ENCODE measurements around the gene PBRM1.
A peak's percentile ranks its signal among the peaks of the same experiment; 100 is the strongest.

Gene PBRM1

DNA sequence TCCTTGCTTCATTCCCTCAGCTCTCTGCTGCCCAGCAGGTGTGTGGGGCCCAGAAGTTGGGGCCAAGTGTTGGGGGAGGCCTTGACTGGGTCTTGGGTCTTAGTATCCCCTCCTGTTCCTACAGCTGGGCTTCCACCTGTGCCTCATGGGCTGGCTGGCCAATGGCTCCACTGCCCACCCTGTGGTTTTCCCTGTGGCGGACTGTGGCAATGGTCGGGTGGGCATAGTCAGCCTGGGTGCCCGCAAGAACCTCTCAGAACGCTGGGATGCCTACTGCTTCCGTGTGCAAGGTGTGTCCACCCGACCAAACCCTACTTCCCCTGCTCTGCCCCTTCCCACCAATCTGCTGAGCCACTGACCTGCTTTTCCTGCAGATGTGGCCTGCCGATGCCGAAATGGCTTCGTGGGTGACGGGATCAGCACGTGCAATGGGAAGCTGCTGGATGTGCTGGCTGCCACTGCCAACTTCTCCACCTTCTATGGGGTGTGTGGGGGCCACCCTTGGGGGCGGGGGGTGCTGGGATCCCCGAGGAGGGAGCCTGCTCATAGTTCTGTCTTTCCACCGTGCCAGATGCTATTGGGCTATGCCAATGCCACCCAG, 163.0 kb downstream of the PBRM1 start:
- H3K27me3 ChIP-seq (ENCODE audit: insufficient read depth, low read length), result no peaks in the 10 kb centered on the region
- peaks cover 8% of the 10 kb centered on the region for H3K4me1 ChIP-seq (ENCODE audit: control insufficient read depth, insufficient read depth, low read length, unreplicated experiment)
- no peak overlapping the region for H2AFZ ChIP-seq (ENCODE audit: low read length, unreplicated experiment)
- H3K27ac ChIP-seq (ENCODE audit: low read depth, low read length), result no peak overlapping the region
- no peaks in the 10 kb centered on the region for H3K36me3 ChIP-seq (ENCODE audit: insufficient read depth, low read length)
- H3K79me2 ChIP-seq (ENCODE audit: control insufficient read depth, insufficient read depth, low read length, unreplicated experiment), result no peaks in the 10 kb centered on the region
- H3K4me3 ChIP-seq (ENCODE audit: low read depth, low read length), result no peak overlapping the region

DNA sequence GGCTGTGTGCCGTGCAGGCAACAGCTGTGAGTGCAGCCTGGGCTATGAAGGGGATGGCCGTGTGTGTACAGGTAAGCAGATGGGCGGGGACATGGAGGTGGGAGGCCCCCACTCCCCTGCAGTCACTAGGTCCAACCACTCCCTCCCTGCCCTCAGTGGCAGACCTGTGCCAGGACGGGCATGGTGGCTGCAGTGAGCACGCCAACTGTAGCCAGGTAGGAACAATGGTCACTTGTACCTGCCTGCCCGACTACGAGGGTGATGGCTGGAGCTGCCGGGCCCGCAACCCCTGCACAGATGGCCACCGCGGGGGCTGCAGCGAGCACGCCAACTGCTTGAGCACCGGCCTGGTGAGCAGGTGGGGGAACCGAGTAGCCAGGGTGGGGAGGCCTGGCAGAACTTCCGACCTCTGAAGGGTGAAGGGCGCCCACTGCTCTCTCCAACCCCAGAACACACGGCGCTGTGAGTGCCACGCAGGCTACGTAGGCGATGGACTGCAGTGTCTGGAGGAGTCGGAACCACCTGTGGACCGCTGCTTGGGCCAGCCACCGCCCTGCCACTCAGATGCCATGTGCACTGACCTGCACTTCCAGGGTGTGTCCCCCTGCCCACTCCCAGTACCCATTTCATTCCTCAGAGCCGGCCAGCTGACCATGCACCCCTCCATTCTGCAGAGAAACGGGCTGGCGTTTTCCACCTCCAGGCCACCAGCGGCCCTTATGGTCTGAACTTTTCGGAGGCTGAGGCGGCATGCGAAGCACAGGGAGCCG, 163.6 kb downstream of the PBRM1 start:
- no peak overlapping the region for H2AFZ ChIP-seq (ENCODE audit: low read length, unreplicated experiment)
- no peaks in the 10 kb centered on the region for H3K79me2 ChIP-seq (ENCODE audit: control insufficient read depth, insufficient read depth, low read length, unreplicated experiment)
- no peak overlapping the region for H3K27ac ChIP-seq (ENCODE audit: low read depth, low read length)
- no peak overlapping the region for H3K4me3 ChIP-seq (ENCODE audit: low read depth, low read length)
- no peaks in the 10 kb centered on the region for H3K36me3 ChIP-seq (ENCODE audit: insufficient read depth, low read length)
- peaks cover 4% of the 10 kb centered on the region for H3K4me1 ChIP-seq (ENCODE audit: control insufficient read depth, insufficient read depth, low read length, unreplicated experiment)
- H3K27me3 ChIP-seq (ENCODE audit: insufficient read depth, low read length), result no peaks in the 10 kb centered on the region

DNA sequence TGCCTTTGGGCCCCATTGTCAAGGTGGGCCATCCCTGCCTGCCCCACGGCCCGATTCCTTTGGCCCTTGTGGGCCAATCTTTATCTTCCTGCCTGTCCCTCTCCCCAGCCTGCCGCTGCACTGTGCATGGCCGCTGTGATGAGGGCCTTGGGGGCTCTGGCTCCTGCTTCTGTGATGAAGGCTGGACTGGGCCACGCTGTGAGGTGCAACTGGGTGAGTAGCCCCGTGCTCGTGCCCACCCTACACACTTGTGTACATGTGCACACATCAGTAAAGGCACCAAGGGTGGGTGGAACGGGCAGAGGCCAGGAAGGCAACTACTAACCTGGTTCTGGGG, 164.3 kb downstream of the PBRM1 start:
- no peaks in the 10 kb centered on the region for H3K4me1 ChIP-seq (ENCODE audit: control insufficient read depth, insufficient read depth, low read length, unreplicated experiment)
- H3K79me2 ChIP-seq (ENCODE audit: control insufficient read depth, insufficient read depth, low read length, unreplicated experiment), result no peaks in the 10 kb centered on the region
- no peak overlapping the region for H2AFZ ChIP-seq (ENCODE audit: low read length, unreplicated experiment)
- no peaks in the 10 kb centered on the region for H3K27me3 ChIP-seq (ENCODE audit: insufficient read depth, low read length)
- H3K36me3 ChIP-seq (ENCODE audit: insufficient read depth, low read length), result no peaks in the 10 kb centered on the region
- H3K27ac ChIP-seq (ENCODE audit: low read depth, low read length), result no peak overlapping the region
- no peak overlapping the region for H3K4me3 ChIP-seq (ENCODE audit: low read depth, low read length)

DNA sequence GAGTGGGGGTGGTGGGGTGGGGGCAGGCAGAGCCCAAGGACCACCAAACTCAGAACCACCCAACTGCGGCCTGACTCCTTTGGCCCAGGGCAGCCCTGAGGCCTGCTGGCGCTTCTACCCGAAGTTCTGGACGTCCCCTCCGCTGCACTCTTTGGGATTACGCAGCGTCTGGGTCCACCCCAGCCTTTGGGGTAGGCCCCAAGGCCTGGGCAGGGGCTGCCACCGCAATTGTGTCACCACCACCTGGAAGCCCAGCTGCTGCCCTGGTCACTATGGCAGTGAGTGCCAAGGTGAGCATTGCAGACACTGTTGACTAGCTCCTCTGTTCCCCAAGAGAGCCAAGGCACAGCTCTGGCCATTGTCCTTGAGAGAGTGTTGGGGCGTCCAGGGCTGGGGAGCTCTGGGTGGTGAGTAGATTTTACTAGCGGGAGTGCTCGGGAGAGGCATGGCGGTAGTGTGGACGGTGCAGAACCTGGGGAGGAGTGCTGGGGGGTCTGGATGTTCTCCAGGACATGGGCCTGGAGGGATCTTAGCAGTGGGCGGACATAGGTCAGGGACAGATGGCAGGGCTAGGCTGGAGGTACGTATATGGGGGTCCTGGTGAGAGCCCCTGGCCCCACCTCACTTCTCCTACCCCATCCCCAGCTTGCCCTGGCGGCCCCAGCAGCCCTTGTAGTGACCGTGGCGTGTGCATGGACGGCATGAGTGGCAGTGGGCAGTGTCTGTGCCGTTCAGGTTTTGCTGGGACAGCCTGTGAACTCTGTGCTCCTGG, 164.8 kb downstream of the PBRM1 start:
- no peak overlapping the region for H2AFZ ChIP-seq (ENCODE audit: low read length, unreplicated experiment)
- no peak overlapping the region for H3K4me3 ChIP-seq (ENCODE audit: low read depth, low read length)
- no peaks in the 10 kb centered on the region for H3K36me3 ChIP-seq (ENCODE audit: insufficient read depth, low read length)
- H3K27me3 ChIP-seq (ENCODE audit: insufficient read depth, low read length), result no peaks in the 10 kb centered on the region
- H3K27ac ChIP-seq (ENCODE audit: low read depth, low read length), result no peak overlapping the region
- H3K4me1 ChIP-seq (ENCODE audit: control insufficient read depth, insufficient read depth, low read length, unreplicated experiment), result no peaks in the 10 kb centered on the region
- no peaks in the 10 kb centered on the region for H3K79me2 ChIP-seq (ENCODE audit: control insufficient read depth, insufficient read depth, low read length, unreplicated experiment)

DNA sequence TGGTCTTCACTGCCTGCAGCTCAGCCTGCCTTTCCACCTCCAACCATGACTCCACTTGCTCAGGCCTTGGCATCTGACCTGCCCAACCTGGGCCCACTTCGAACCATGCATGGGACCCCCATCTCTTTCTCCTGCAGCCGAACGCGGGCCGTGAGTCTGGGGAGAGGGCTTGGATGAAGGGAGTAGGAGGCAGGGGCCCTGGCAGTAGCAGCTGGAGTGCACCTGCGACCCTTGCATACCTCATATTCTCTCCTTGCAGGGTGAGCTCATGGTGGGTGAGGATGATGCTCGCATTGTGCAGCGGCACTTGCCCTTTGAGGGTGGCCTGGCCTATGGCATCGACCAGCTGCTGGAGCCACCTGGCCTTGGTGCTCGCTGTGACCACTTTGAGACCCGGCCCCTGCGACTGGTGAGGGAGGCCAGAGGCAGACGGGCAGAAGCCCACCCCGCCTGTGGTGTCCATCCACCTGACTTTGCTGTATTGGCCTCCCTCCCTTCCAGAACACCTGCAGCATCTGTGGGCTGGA, 165.5 kb downstream of the PBRM1 start:
- Histone ChIP-seq H3K36me3 (ENCODE audit: insufficient read depth, low read length) (no peaks in the 10 kb centered on the region), H2AFZ (ENCODE audit: low read length, unreplicated experiment) (no peak overlapping the region), H3K27me3 (ENCODE audit: insufficient read depth, low read length) (no peaks in the 10 kb centered on the region), H3K4me1 (ENCODE audit: control insufficient read depth, insufficient read depth, low read length, unreplicated experiment) (no peaks in the 10 kb centered on the region), H3K4me3 (ENCODE audit: low read depth, low read length) (no peak overlapping the region), H3K79me2 (ENCODE audit: control insufficient read depth, insufficient read depth, low read length, unreplicated experiment) (no peaks in the 10 kb centered on the region), H3K27ac (ENCODE audit: low read depth, low read length) (no peak overlapping the region)

DNA sequence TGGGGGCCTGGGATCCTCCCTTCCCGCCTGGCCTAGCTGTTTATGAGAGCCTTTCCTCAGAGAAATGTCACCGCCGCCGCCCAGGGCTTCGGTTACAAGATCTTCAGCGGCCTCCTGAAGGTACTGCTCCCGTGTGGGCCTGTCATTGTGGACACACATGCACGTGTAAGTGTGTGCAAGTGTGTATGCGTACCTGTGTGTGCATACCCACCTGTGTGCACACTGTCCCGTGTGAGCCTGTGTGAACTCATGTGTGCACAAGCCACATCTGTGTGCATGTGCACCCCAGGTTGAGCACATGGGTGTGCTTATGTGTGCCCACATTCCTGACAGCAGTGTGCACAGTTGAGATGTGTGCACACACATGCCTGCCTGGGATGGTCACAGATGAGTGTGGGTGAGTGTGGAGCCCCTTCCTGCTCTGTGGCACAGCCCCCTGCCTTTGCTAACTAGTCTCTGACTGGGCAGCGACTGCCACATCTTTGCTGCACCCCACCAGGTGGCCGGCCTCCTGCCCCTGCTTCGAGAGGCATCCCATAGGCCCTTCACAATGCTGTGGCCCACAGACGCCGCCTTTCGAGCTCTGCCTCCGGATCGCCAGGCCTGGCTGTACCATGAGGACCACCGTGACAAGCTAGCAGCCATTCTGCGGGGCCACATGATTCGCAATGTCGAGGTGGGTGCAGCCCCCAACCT, 166.1 kb downstream of the PBRM1 start:
- Histone ChIP-seq H3K4me3 (ENCODE audit: low read depth, low read length) (no peak overlapping the region), H3K27me3 (ENCODE audit: insufficient read depth, low read length) (no peaks in the 10 kb centered on the region), H3K27ac (ENCODE audit: low read depth, low read length) (no peak overlapping the region), H2AFZ (ENCODE audit: low read length, unreplicated experiment) (no peak overlapping the region), H3K36me3 (ENCODE audit: insufficient read depth, low read length) (no peaks in the 10 kb centered on the region), H3K4me1 (ENCODE audit: control insufficient read depth, insufficient read depth, low read length, unreplicated experiment) (no peaks in the 10 kb centered on the region), H3K79me2 (ENCODE audit: control insufficient read depth, insufficient read depth, low read length, unreplicated experiment) (no peaks in the 10 kb centered on the region)

DNA sequence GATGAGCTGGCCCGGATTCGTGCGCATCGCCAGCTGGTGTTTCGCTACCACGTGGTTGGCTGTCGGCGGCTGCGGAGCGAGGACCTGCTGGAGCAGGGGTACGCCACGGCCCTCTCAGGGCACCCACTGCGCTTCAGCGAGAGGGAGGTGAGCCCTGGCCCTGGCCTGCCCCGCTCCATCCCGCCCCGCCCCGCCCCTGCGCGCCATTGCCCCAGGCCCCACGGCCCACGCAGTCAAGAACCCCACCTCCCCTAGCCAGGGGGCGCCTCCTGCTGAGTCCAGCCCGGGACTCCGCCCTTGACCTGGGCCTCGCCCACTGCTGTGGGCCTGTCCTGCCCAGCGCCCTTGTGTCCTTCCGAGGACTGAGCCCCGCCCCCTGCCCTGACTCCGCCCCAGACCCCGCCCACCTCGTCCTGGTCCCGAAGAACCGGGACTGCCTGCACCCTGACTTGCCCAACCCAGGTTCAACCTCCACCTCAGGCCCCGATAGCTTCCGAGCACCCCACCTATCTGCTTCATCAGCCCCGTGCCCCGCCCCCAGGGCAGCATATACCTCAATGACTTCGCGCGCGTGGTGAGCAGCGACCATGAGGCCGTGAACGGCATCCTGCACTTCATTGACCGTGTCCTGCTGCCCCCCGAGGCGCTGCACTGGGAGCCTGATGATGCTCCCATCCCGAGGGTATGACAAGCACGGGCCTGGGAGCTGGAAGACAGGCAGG, 166.8 kb downstream of the PBRM1 start:
- H3K4me3 ChIP-seq (ENCODE audit: low read depth, low read length), result peak overlapping the region; percentile 42
- no peak overlapping the region for H3K27ac ChIP-seq (ENCODE audit: low read depth, low read length)

DNA sequence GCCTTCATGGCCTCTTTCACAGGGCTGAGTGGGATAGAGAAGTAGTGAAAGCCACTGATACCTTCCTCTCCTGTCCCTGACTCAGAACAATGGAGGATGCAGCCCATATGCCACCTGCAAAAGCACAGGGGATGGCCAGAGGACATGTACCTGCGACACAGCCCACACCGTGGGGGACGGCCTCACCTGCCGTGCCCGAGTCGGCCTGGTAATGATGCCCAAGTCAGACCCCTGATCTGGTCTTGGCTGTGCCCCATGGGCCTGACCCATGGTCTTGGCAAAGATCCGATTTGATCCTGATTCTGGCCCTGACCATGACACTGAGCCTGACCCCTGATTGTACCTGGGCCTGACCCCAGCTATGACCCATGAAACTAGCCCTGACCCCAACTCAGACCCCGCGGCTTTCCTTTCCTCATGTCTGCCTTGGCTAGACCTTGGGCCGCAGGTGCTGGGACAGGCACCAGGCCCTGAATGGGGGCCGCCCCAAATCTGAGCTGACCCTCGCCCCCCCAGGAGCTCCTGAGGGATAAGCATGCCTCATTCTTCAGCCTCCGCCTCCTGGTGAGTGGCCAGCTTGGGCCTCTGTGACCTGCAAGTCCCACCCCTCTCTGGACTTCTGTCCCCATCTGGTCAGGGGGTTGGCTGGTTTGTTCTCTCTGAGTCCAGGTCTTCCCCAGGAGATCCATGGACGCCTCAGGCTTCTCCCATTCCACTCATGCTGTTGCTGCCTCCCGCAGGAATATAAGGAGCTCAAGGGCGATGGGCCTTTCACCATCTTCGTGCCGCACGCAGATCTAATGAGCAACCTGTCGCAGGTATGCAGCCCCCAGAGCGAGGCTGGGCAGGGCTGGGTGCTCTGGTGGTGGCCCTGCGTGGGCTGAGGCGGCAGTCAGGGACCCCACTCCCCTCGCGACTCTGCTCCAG, 167.7 kb downstream of the PBRM1 start:
- Histone ChIP-seq H2AFZ (ENCODE audit: low read length, unreplicated experiment) (no peak overlapping the region), H3K27ac (ENCODE audit: low read depth, low read length) (no peak overlapping the region), H3K79me2 (ENCODE audit: control insufficient read depth, insufficient read depth, low read length, unreplicated experiment) (no peaks in the 10 kb centered on the region), H3K27me3 (ENCODE audit: insufficient read depth, low read length) (no peaks in the 10 kb centered on the region), H3K36me3 (ENCODE audit: insufficient read depth, low read length) (no peaks in the 10 kb centered on the region), H3K4me1 (ENCODE audit: control insufficient read depth, insufficient read depth, low read length, unreplicated experiment) (no peaks in the 10 kb centered on the region), H3K4me3 (ENCODE audit: low read depth, low read length) (peak overlapping the region; percentile 42)

More for the DNA sequence above, 166.8 kb downstream of the PBRM1 start:
- Histone ChIP-seq H2AFZ (ENCODE audit: low read length, unreplicated experiment) (peak overlapping the region; percentile 50), H3K79me2 (ENCODE audit: control insufficient read depth, insufficient read depth, low read length, unreplicated experiment) (no peaks in the 10 kb centered on the region), H3K27me3 (ENCODE audit: insufficient read depth, low read length) (no peaks in the 10 kb centered on the region), H3K36me3 (ENCODE audit: insufficient read depth, low read length) (no peaks in the 10 kb centered on the region), H3K4me1 (ENCODE audit: control insufficient read depth, insufficient read depth, low read length, unreplicated experiment) (no peaks in the 10 kb centered on the region)

DNA sequence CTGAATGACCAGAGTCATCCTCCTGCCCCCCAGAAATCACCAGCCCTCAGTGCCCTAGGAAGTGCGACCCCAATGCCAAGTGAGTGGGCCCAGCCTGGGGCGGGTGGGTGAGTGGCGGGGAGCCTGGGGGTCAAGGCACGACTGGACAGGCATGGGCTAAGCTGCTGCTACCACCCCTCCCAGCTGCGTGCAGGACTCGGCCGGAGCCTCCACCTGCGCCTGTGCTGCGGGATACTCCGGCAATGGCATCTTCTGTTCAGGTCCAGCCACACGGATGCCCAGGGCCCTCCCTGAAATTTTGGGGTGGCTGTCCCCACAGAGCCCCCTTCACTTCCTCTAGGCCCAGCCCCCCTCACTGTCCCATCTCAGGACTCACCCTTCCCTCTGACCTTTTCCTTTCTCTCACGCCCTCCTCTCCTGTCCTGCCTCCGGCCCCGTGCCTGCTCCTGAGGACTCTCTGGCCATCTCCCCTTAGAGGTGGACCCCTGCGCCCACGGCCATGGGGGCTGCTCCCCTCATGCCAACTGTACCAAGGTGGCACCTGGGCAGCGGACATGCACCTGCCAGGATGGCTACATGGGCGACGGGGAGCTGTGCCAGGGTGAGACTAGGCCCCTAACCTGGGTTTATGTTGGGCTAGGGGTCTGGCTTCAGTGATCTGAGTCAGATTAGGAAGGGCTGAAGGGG, 169.1 kb downstream of the PBRM1 start:
- H3K79me2 ChIP-seq (ENCODE audit: control insufficient read depth, insufficient read depth, low read length, unreplicated experiment), result no peaks in the 10 kb centered on the region
- no peak overlapping the region for H3K27ac ChIP-seq (ENCODE audit: low read depth, low read length)
- H2AFZ ChIP-seq (ENCODE audit: low read length, unreplicated experiment), result no peak overlapping the region
- H3K27me3 ChIP-seq (ENCODE audit: insufficient read depth, low read length), result no peaks in the 10 kb centered on the region
- no peak overlapping the region for H3K4me3 ChIP-seq (ENCODE audit: low read depth, low read length)
- no peaks in the 10 kb centered on the region for H3K36me3 ChIP-seq (ENCODE audit: insufficient read depth, low read length)
- no peaks in the 10 kb centered on the region for H3K4me1 ChIP-seq (ENCODE audit: control insufficient read depth, insufficient read depth, low read length, unreplicated experiment)
